ENCODE results near the gene HK1.
"Not testable (repeated sequence)": the region's sequence is repeated elsewhere in the genome, so short reads cannot be mapped to it uniquely, and the experiment has no call there.

Gene HK1

DNA sequence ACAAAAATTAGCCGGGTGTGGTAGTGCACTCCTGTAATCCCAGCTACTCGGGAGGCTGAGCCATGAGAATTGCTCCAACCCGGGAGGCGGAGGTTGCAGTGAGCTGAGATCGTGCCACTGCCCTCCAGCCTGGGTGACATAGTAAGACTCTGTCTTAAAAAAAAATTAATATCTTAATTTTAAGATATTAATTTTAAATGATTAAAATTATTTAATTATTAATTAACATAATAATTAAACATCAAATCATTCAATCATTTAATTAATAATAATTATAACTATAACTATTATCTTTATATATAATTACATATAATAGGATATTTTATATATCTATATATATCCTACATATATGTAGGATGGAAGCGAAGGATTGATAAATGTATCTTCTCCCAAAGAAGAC, 1.8 kb upstream of the HK1 start:
- H3K4me1 Mint-ChIP-seq = no peaks in the 10 kb centered on the region
- peaks cover 5% of the 10 kb centered on the region for H3K27me3 Mint-ChIP-seq
- ATAC-seq (no peak), DNase-seq (no peak)
- no peaks in the 10 kb centered on the region for H3K9me3 Mint-ChIP-seq
- H3K27ac Mint-ChIP-seq = no peak overlapping the region
- H3K4me3 Mint-ChIP-seq = no peak overlapping the region

DNA sequence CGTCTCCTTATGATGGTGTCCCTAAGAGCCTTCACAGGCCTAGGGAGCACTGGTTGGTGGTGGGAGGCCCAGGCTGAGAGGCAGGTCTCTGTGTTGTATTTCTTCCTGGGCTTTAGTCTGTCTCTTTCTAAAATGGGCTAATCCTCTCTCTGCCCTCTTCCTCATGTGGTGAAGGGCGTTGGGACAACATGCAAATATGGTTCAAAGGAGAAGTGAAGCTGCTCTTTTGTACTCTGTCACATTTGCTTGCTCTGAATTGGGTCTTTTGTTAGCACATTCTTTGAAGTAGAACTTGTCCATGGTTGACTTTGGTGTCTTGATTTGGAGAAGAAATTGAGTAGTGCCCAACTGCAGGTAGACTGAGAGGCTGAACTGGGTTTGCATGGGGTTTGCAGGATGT, 814 bp downstream of the HK1 start:
- H3K27me3 Mint-ChIP-seq = peaks cover 15% of the 10 kb centered on the region
- ATAC-seq (no peak), DNase-seq (no peak)
- no peaks in the 10 kb centered on the region for H3K9me3 Mint-ChIP-seq
- no peak overlapping the region for H3K4me3 Mint-ChIP-seq
- no peaks in the 10 kb centered on the region for H3K4me1 Mint-ChIP-seq
- no peak overlapping the region for H3K27ac Mint-ChIP-seq

- ATAC-seq (no peak), DNase-seq (no peak)
- H3K27ac Mint-ChIP-seq = no peak overlapping the region
- H3K4me1 Mint-ChIP-seq = no peaks in the 10 kb centered on the region
- H3K27me3 Mint-ChIP-seq = peaks cover 15% of the 10 kb centered on the region
- no peak overlapping the region for H3K4me3 Mint-ChIP-seq
- H3K9me3 Mint-ChIP-seq = no peaks in the 10 kb centered on the region
Measured at GRCh38 chr10:69281507-69282413, 3.5 kb downstream of the HK1 start.

DNA sequence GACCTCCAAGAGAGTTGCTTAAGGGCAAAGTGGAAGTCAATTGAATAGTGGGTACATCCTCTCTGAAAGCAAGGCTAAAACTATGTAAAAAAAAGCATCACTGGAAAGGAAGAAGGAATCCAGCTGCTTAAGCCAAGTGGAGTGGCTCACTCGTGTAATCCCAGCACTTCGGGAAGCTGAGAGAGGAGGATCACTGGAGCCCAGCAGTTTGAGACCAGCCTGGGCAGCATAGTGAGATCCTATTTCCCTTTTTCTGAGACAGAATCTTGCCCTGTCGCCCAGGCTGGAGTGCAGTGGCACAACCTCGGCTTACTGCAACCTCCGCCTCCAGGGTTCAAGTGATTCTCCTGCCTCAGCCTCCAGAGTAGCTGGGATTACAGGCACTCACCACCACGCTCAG, 6.1 kb downstream of the HK1 start:
- DNase-seq, H3K9me3 Mint-ChIP-seq, ATAC-seq, H3K4me3 Mint-ChIP-seq, H3K4me1 Mint-ChIP-seq, H3K27ac Mint-ChIP-seq: not testable (repeated sequence)
- peaks cover 15% of the 10 kb centered on the region for H3K27me3 Mint-ChIP-seq

DNA sequence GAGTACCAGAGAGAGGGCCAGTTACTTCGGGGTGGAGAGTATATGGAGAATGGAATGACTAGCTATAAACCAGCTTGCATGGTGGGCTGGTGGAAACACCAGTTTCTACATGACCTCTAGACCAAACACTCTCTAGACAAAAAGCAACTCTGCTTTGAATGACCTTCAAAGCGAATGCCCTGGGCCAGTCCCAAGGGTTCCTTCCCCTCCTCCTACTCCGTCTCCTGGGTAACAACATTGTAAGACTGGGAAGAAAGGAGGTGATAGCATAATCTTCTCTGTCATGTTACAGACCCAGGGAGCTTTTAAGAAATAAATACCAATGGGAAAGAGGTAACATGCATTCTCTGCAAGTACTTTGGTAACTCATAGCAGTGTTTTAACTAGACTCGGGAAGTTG, 7.4 kb downstream of the HK1 start:
- no peak overlapping the region for H3K27ac Mint-ChIP-seq
- ATAC-seq (no peak), DNase-seq (no peak)
- H3K9me3 Mint-ChIP-seq = no peaks in the 10 kb centered on the region
- peaks cover 15% of the 10 kb centered on the region for H3K27me3 Mint-ChIP-seq
- H3K4me1 Mint-ChIP-seq = no peaks in the 10 kb centered on the region
- H3K4me3 Mint-ChIP-seq = no peak overlapping the region

- H3K4me1 Mint-ChIP-seq = no peaks in the 10 kb centered on the region
Measured at GRCh38 chr10:69287181-69287580, 8.9 kb downstream of the HK1 start.

GRCh38 chr10:69290993-69291392, 12.7 kb downstream of the HK1 start:
- ATAC-seq (no peak), DNase-seq (no peak)
- Mint-ChIP-seq H3K27ac (peak overlapping the region in 1 of 2 donors; percentile 2), H3K4me3 (no peak overlapping the region), H3K9me3 (no peaks in the 10 kb centered on the region), H3K4me1 (peaks cover 6% of the 10 kb centered on the region), H3K27me3 (peaks cover 2% of the 10 kb centered on the region)

More at GRCh38 chr10:69287181-69287580, 8.9 kb downstream of the HK1 start:
- DNase-seq = no peak
- ATAC-seq = no peak
- H3K9me3 Mint-ChIP-seq = no peaks in the 10 kb centered on the region
- peak overlapping the region in 1 of 2 donors; percentile 5 for H3K27ac Mint-ChIP-seq
- peaks cover 3% of the 10 kb centered on the region for H3K27me3 Mint-ChIP-seq
- H3K4me3 Mint-ChIP-seq = no peak overlapping the region

- no peak overlapping the region for H3K4me3 Mint-ChIP-seq
- H3K27ac Mint-ChIP-seq = no peak overlapping the region
- no peaks in the 10 kb centered on the region for H3K9me3 Mint-ChIP-seq
- H3K4me1 Mint-ChIP-seq = peaks cover 6% of the 10 kb centered on the region
- ATAC-seq = no peak
- H3K27me3 Mint-ChIP-seq = peaks cover 10% of the 10 kb centered on the region
- no peak for DNase-seq
Measured at GRCh38 chr10:69292459-69292858, 14.2 kb downstream of the HK1 start.

- Mint-ChIP-seq H3K4me1 (peaks cover 6% of the 10 kb centered on the region), H3K9me3 (no peaks in the 10 kb centered on the region), H3K27me3 (peaks cover 10% of the 10 kb centered on the region), H3K4me3 (no peak overlapping the region), H3K27ac (no peak overlapping the region)
- ATAC-seq = no peak
- no peak for DNase-seq
Measured at GRCh38 chr10:69295027-69295636, 16.8 kb downstream of the HK1 start.

DNA sequence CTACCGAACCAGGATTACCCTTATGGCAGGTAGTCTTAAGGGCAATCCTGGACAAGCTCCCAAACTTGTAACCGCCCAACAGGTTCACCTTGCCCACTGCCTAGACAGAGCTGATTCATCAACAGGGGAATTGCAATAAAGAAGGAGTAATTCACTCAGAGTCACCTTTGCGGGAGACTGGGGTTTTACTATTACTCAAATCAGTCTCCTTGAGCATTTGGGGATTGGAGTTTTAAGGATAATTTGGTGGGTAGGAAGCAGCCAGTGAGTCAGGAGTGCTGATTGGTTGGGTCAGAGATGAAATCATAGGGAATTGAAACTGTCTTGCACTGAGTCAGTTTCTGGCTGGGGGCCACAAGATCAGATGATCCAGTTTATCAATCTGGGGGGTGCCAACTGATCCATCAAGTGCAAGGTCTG, 25.3 kb downstream of the HK1 start:
- Mint-ChIP-seq H3K27me3 (no peaks in the 10 kb centered on the region), H3K9me3 (no peaks in the 10 kb centered on the region), H3K4me3 (no peak overlapping the region), H3K4me1 (peaks cover 6% of the 10 kb centered on the region), H3K27ac (no peak overlapping the region)
- DNase-seq = no peak
- no peak for ATAC-seq

DNA sequence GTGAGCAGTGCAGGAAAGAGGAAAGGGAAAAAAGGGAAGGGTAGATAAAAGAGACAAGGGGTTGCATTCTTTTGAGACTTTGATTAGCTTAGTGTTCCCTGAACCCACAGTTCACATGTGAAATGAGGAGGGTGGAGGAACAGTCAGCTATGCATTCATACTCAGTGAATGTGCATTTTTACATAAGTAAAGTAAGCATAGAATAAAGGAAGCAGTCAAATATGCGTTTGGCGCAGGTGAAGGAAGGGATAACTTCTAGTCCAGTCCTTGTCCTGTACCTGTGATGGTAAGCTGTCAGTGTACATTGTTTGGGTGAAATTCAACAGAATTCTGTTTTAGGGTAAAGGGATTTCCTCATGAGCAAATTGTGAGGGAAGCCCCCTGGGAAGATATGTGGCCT, 28.1 kb downstream of the HK1 start:
- peaks cover 6% of the 10 kb centered on the region for H3K4me1 Mint-ChIP-seq

DNA sequence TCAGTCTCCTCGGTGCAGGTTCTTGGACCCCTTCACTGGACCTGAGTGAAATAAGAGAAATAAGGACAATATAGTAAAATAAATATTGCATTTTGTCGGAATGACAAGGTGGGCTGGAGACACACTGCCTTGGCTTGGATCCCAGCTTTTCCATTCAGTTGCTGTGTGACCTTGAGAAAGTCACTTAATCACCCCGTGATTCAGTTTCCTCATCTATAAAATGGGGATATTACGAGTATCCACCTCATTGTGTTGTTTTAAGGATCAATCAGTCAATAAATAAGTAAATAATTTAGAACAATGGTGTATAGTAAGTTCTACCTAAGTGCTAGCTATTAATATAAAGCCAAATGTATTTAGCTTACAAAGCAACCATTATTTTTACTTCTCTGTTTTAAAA, 29.1 kb downstream of the HK1 start:
- H3K27ac Mint-ChIP-seq = no peak overlapping the region
- no peak overlapping the region for H3K4me3 Mint-ChIP-seq
- DNase-seq = no peak
- H3K27me3 Mint-ChIP-seq = no peaks in the 10 kb centered on the region
- H3K4me1 Mint-ChIP-seq = peaks cover 6% of the 10 kb centered on the region
- H3K9me3 Mint-ChIP-seq = no peaks in the 10 kb centered on the region
- no peak for ATAC-seq

More for the DNA sequence above, 28.1 kb downstream of the HK1 start:
- Mint-ChIP-seq H3K9me3 (no peaks in the 10 kb centered on the region), H3K4me3 (no peak overlapping the region), H3K27me3 (no peaks in the 10 kb centered on the region), H3K27ac (no peak overlapping the region)
- no peak for DNase-seq
- ATAC-seq = no peak

DNA sequence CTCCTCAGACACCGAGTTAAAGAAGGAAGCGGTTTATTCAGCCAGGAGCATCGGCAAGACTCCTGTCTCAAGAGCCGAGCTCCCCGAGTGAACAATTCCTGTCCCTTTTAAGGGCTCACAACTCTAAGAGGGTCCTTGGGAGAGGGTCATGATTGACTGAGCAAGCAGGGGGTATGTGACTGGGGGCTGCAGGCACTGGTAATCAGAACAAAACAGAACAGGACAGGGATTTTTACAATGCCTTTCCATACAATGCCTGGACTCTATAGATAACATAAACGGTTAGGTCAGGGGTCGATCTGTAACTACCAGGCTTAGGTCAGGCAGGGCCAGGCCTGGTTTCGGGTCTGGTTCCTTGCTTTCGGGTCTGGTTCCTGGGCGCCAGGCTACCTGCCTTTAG, 30.0 kb downstream of the HK1 start:
- H3K27me3 Mint-ChIP-seq, H3K4me1 Mint-ChIP-seq, DNase-seq, ATAC-seq, H3K4me3 Mint-ChIP-seq, H3K27ac Mint-ChIP-seq, H3K9me3 Mint-ChIP-seq: not testable (repeated sequence)

DNA sequence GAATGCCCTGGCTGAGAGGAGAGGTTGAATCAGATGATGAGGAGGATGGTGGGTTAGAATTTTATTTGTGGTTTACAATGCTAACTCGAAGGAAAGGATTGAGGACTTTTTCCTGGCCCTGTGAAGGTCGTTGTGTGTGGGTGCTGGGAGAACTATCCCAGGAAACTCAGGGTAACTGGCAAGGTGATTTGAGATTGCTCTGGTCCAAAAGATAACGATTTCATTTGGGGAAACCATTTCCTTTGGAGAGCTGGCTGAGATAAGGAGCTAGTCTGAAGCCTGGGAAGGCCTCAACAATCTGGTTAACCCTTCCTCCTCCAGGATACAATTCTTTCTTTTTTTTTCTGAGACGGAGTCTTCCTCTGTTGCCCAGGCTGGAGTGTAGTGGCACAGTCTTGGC, 33.0 kb downstream of the HK1 start:
- Mint-ChIP-seq H3K4me3 (no peak overlapping the region), H3K4me1 (peaks cover 13% of the 10 kb centered on the region), H3K9me3 (no peaks in the 10 kb centered on the region), H3K27ac (no peak overlapping the region), H3K27me3 (no peaks in the 10 kb centered on the region)
- ATAC-seq = no peak
- no peak for DNase-seq

DNA sequence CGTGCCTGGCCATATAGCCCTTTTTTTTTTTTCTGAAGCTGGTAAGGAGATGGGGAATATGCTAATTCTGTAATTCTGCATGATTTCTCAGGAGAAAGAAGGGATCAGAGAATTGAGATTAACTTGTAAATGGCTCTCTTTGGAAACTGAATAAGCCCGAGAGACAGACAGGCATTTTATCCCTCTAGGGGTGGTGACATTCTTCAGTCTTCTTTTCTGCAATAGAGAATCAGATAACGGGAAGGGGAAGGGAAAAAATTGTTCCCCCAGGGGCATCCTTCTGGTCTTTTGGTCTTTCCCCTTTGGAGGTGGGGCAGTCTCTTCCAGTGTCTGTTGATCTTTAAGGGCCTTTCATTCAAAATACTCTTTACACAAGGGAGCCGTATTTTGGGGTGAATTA, 34.2 kb downstream of the HK1 start:
- H3K4me1 Mint-ChIP-seq = peaks cover 26% of the 10 kb centered on the region
- no peak overlapping the region for H3K27ac Mint-ChIP-seq

DNA sequence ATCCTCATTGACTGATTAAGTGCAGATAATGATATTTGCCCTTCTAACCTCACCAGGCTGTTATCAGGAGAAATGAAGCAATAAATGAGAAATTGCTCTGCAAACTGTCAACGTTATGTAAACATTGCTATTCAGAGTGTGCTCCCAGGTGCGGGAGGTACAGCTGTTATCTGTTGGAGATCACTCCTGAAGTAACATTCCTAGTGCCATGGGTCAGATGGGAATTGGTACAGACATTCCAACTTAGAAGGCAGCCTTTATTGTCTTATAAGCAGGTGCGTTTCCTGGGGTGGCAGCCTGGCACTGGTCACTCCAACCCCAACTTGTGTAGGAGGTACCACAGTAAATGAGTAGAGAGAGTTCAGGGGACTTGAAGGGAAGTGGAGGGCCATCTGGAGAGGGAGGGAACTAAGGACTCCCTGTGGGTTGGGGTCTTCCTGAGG, 36.8 kb downstream of the HK1 start:
- H3K4me1 Mint-ChIP-seq = peaks cover 36% of the 10 kb centered on the region
- no peaks in the 10 kb centered on the region for H3K27me3 Mint-ChIP-seq
- no peaks in the 10 kb centered on the region for H3K9me3 Mint-ChIP-seq
- no peak for ATAC-seq
- peak overlapping the region in 1 of 2 donors; percentile 78 for H3K27ac Mint-ChIP-seq
- no peak overlapping the region for H3K4me3 Mint-ChIP-seq
- no peak for DNase-seq

More for the DNA sequence above, 34.2 kb downstream of the HK1 start:
- Mint-ChIP-seq H3K4me3 (no peak overlapping the region), H3K27me3 (no peaks in the 10 kb centered on the region), H3K9me3 (no peaks in the 10 kb centered on the region)
- no peak for ATAC-seq
- no peak for DNase-seq
